ENCODE measurements around the gene MSRB3. TPM values are rescaled to one million over a fixed set of nuclear protein-coding genes. Genes with fewer than 3 reads are reported as not detected.

The MSRB3 gene
- total and polyA plus RNA-seq, 2 donors (not counting 3 experiments of a cell fraction or from before 2014, with no cell fraction given) = 20.0 to 59.3 TPM

DNA sequence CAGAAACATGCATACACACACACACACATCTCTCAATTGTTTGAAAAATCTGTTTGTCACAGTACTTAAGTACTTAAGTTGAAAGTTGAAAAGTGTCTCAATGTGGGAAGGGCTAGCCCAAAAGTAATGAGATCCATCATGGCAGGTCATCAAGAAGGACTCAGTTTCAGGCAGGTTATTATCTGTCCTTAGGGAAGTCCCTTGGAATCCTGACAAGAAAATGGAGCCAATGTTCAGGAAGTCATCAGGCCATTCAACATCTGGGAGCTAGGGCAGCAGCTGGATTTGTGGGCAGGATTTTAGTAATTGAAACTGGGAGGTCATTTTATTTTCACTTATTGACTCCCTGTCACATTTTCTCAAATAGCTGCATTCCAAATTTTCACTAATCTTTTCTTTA lies 56.0 kb downstream of the MSRB3 start:
- Histone ChIP-seq H3K9me3 (replicated peaks; ENCODE audit: control insufficient read depth, insufficient read depth, low read length) (no peaks in the 10 kb centered on the region), H3K9ac (replicated peaks; ENCODE audit: extremely low read depth, insufficient read depth, low read length) (no peak overlapping the region), H3K4me3 (replicated peaks in 1 of 3; ENCODE audit: insufficient read depth in 1 of 3, low read depth in 1 of 3, low read length in 3 of 3) (no peak overlapping the region), H3K9me1 (replicated peaks; ENCODE audit: control insufficient read depth, extremely low read depth, insufficient read depth, low read length) (no peaks in the 10 kb centered on the region), H3K4me2 (ENCODE audit: insufficient read depth, low read length) (no peak overlapping the region), H3K36me3 (ENCODE audit: control insufficient read depth in 2 of 2, extremely low read depth in 1 of 2, insufficient read depth in 2 of 2, low read length in 2 of 2) (no peaks in the 10 kb centered on the region), H3K79me2 (ENCODE audit: control insufficient read depth, insufficient read depth, low read length) (no peaks in the 10 kb centered on the region), H4K20me1 (replicated peaks; ENCODE audit: control insufficient read depth, extremely low read depth, insufficient read depth, low read length) (no peaks in the 10 kb centered on the region), H2AFZ (ENCODE audit: low read depth, low read length) (no peak overlapping the region), H3K4me1 (ENCODE audit: control insufficient read depth, extremely low read depth, insufficient read depth, low read length) (peaks cover 6% of the 10 kb centered on the region), H3K27me3 (ENCODE audit: control insufficient read depth in 2 of 2, insufficient read depth in 2 of 2, low read length in 2 of 2) (no peaks in the 10 kb centered on the region), H3K27ac (ENCODE audit: insufficient read depth, low read depth, low read length) (no peak overlapping the region)
- dilution Hi-C loops (cut with MboI; ENCODE audit: extremely low pct_ligation_motif_present, low sequenced_read_pairs) = no loop called here
- TF ChIP-seq, protein P1, sequence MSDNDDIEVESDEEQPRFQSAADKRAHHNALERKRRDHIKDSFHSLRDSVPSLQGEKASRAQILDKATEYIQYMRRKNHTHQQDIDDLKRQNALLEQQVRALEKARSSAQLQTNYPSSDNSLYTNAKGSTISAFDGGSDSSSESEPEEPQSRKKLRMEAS (IDR thresholded peaks at IDR 0.05; ENCODE audit: insufficient read depth, insufficient read length) = no peak
- TF ChIP-seq, protein P2, sequence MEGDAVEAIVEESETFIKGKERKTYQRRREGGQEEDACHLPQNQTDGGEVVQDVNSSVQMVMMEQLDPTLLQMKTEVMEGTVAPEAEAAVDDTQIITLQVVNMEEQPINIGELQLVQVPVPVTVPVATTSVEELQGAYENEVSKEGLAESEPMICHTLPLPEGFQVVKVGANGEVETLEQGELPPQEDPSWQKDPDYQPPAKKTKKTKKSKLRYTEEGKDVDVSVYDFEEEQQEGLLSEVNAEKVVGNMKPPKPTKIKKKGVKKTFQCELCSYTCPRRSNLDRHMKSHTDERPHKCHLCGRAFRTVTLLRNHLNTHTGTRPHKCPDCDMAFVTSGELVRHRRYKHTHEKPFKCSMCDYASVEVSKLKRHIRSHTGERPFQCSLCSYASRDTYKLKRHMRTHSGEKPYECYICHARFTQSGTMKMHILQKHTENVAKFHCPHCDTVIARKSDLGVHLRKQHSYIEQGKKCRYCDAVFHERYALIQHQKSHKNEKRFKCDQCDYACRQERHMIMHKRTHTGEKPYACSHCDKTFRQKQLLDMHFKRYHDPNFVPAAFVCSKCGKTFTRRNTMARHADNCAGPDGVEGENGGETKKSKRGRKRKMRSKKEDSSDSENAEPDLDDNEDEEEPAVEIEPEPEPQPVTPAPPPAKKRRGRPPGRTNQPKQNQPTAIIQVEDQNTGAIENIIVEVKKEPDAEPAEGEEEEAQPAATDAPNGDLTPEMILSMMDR (IDR thresholded peaks at IDR 0.05; ENCODE audit: extremely low read depth in 1 of 2, insufficient read depth in 1 of 2, low read depth in 1 of 2, low read length in 2 of 2) = no peak
- no peak for TF ChIP-seq MYC (IDR thresholded peaks at IDR 0.05; ENCODE audit: low read depth, low read length)
- no peak for TF ChIP-seq JUN (IDR thresholded peaks at IDR 0.05; ENCODE audit: borderline replicate concordance, insufficient read depth, insufficient read length, low read depth)
- no peak for TF ChIP-seq GATA2 (IDR thresholded peaks at IDR 0.05; ENCODE audit: insufficient read depth, insufficient read length, low read depth, low read length)
- TF ChIP-seq POLR2A (IDR thresholded peaks at IDR 0.05; ENCODE audit: low read depth, low read length) = no peak
- no peak for TF ChIP-seq FOS (IDR thresholded peaks at IDR 0.05; ENCODE audit: borderline replicate concordance, insufficient read depth, low read length)
- no peak for TF ChIP-seq EZH2 (IDR thresholded peaks at IDR 0.05; ENCODE audit: borderline replicate concordance, low read depth, low read length, severe bottlenecking)
- no peak for TF ChIP-seq POLR2AphosphoS5 (IDR thresholded peaks at IDR 0.05; ENCODE audit: insufficient read depth, low read depth, low read length)
- CTCF ChIA-PET = interaction anchor here (0.7 to 1.0 kb wide), 2 partner anchors 55 to 199 kb away, joined by 3 read pairs; no protein-coding TSS in a partner anchor
- BruUV-seq (replicated peaks) = no TSS peak
- peak; percentile 46 for FAIRE-seq
- POLR2A ChIA-PET = no interaction called here
- intact Hi-C loops (cut with micrococcal nuclease) = no loop called here
- no peak for DNase-seq (ENCODE audit: low read depth, low spot score)
